Parathyroid adenoma (tissue), 2 donors: ENCODE results near the gene LIMCH1.

Experiments
- H2AFZ ChIP-seq: fragments of 300-600 bp; sonication (generic); one replicate; pipeline ENCODE4 v1.7.0; 2017; ENCODE audit warnings: antibody characterized with exemption, mild to moderate bottlenecking
- H3K27ac ChIP-seq: fragments of 300-600 bp; sonication (generic); one replicate; pipeline ENCODE4 v1.7.0; 2017
- H3K27me3 ChIP-seq: fragments of 300-600 bp; sonication (generic); one replicate; pipeline ENCODE4 v1.7.0; 2017; ENCODE audit warnings: low read length; ENCODE audit not compliant: control insufficient read depth, insufficient read depth
- H3K36me3 ChIP-seq: fragments of 300-600 bp; sonication (generic); one replicate; pipeline ENCODE4 v1.7.0; 2017; ENCODE audit warnings: low read length; ENCODE audit not compliant: control insufficient read depth, insufficient read depth
- H3K4me1 ChIP-seq: fragments of 300-600 bp; sonication (generic); one replicate; pipeline ENCODE4 v1.7.0; 2017; ENCODE audit warnings: control low read depth
- H3K4me2 ChIP-seq: fragments of 300-600 bp; sonication (generic); one replicate; pipeline ENCODE4 v1.7.0; 2017; ENCODE audit warnings: low read length
- H3K4me3 ChIP-seq: fragments of 300-600 bp; sonication (generic); one replicate; pipeline ENCODE4 v1.7.0; 2017; ENCODE audit warnings: low read depth, low read length
- H3K79me2 ChIP-seq: fragments of 300-600 bp; sonication (generic); one replicate; pipeline ENCODE4 v1.7.0; 2017; ENCODE audit warnings: control low read depth
- H3K9ac ChIP-seq: fragments of 300-600 bp; sonication (generic); one replicate; pipeline ENCODE4 v1.7.0; 2017; ENCODE audit warnings: mild to moderate bottlenecking
- H3K9me3 ChIP-seq: fragments of 300-600 bp; sonication (generic); one replicate; pipeline ENCODE4 v1.7.0; 2017; ENCODE audit warnings: low read length; ENCODE audit not compliant: control insufficient read depth
- TF ChIP-seq, protein P1 (sequence below): fragments of 300-600 bp; sonication (generic); IDR thresholded peaks from one replicate; pipeline ENCODE4 v1.7.0; 2017; ENCODE audit warnings: antibody characterized with exemption, mild to moderate bottlenecking
- donor health status: primary hyperparathyroidism.

LIMCH1 gene

DNA sequence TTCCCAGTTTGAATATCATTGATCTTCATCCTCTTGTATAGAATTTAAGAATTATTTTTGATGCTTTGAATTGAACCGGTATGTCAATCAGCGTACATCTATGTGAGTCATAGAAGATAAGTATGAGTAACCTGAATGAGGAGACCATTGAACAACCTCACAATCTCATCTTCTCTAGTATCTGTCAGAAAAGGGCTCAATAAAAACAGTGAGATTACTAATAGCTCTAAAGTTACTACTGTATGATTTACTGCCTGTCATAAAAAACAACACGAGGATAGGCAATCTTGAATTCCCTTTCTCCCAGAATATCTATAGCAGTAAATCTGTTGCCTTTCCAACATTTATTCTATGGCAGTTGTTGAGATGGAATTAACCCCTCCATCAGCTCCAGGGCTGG, 174.5 kb downstream of the LIMCH1 start:
- H3K36me3 ChIP-seq: no peaks in the 10 kb centered on the region

DNA sequence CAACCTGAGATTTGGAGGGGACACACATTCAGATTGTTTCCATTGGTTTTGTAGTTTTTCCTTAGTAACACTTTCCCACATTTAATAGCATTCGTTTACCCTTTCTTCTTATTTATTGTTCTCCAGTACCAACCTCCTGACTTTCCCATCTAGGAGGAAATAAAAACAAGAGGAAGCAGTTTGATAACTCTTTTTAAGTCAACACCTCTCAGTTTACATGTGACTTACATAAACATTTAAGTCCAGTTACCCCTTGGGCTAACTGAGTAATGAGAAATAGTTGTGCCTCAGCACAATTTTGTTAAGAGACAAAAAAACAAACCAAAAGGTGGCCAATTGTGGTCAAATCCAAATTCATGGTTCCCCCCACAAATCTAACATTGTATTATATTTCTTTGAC, 175.8 kb downstream of the LIMCH1 start:
- TF ChIP-seq, protein P1, sequence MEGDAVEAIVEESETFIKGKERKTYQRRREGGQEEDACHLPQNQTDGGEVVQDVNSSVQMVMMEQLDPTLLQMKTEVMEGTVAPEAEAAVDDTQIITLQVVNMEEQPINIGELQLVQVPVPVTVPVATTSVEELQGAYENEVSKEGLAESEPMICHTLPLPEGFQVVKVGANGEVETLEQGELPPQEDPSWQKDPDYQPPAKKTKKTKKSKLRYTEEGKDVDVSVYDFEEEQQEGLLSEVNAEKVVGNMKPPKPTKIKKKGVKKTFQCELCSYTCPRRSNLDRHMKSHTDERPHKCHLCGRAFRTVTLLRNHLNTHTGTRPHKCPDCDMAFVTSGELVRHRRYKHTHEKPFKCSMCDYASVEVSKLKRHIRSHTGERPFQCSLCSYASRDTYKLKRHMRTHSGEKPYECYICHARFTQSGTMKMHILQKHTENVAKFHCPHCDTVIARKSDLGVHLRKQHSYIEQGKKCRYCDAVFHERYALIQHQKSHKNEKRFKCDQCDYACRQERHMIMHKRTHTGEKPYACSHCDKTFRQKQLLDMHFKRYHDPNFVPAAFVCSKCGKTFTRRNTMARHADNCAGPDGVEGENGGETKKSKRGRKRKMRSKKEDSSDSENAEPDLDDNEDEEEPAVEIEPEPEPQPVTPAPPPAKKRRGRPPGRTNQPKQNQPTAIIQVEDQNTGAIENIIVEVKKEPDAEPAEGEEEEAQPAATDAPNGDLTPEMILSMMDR: no peak
- H3K4me1 ChIP-seq: no peaks in the 10 kb centered on the region
- H3K4me3 ChIP-seq: no peak overlapping the region
- H3K9ac ChIP-seq: no peak overlapping the region
- H3K27ac ChIP-seq: no peak overlapping the region
- no peak overlapping the region for H2AFZ ChIP-seq
- no peaks in the 10 kb centered on the region for H3K36me3 ChIP-seq
- H3K27me3 ChIP-seq: no peaks in the 10 kb centered on the region
- no peaks in the 10 kb centered on the region for H3K79me2 ChIP-seq
- no peak overlapping the region for H3K4me2 ChIP-seq
- no peaks in the 10 kb centered on the region for H3K9me3 ChIP-seq

More for the DNA sequence above, 174.5 kb downstream of the LIMCH1 start:
- TF ChIP-seq, protein P1: no peak
- no peaks in the 10 kb centered on the region for H3K4me1 ChIP-seq
- H3K4me3 ChIP-seq: no peak overlapping the region
- H3K9me3 ChIP-seq: no peaks in the 10 kb centered on the region
- no peaks in the 10 kb centered on the region for H3K79me2 ChIP-seq
- no peak overlapping the region for H3K27ac ChIP-seq
- no peaks in the 10 kb centered on the region for H3K27me3 ChIP-seq
- H3K9ac ChIP-seq: no peak overlapping the region
- H3K4me2 ChIP-seq: no peak overlapping the region
- H2AFZ ChIP-seq: no peak overlapping the region

DNA sequence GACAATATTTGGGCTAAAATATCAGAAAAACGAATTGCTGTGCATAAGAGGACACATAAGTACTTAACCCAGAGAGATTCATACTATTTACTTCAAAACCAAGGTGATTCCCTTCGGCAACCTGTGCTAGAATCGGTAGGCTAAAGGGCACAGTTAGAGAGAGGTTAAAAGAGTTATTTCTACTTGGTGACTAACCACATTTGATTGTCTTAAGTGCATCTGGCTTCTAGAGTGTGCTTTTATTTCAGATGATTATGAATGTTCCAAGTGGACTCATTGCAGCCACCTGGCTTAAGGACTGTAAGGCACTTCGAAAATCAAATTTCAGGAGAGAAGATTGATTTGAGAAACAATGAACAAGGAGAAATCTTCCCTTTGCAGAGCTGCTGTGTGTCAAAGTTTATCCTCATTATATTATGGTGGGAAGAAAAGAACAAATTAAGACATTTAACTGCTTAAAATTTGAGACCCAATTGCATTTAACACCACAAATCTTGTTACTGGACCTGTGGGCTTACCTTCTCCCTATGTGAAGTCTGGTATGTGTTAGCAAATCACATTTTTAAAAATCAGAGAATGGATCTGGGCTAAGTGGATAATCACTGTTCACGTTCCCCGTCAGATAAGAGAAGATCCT, 176.5 kb downstream of the LIMCH1 start:
- Histone ChIP-seq H3K9ac (no peak overlapping the region), H3K4me2 (no peak overlapping the region), H3K4me3 (no peak overlapping the region), H3K9me3 (no peaks in the 10 kb centered on the region), H2AFZ (no peak overlapping the region), H3K79me2 (no peaks in the 10 kb centered on the region), H3K36me3 (no peaks in the 10 kb centered on the region), H3K27ac (no peak overlapping the region), H3K27me3 (no peaks in the 10 kb centered on the region), H3K4me1 (no peaks in the 10 kb centered on the region)
- TF ChIP-seq, protein P1: no peak

DNA sequence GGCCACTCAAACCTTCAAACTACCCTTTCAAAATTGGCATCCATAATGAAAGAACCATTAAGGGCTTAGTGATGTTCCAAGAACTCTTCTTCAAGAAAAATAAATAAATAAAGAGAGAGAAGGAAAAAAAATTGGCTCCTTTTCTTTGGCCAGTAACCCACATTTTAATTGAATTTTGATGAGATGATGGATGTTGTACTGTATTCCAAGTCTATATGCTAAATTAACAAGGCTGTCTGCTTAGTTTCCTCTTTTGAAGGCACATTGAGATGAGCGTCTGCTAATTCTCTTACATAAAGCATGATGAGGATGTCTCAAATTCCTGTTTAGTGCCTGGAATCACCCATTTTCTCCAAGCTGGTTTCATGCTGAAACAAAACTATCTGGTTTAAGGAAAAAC, 177.2 kb downstream of the LIMCH1 start:
- Histone ChIP-seq H3K36me3 (no peaks in the 10 kb centered on the region), H3K27me3 (no peaks in the 10 kb centered on the region), H3K9ac (no peak overlapping the region), H3K4me1 (no peaks in the 10 kb centered on the region), H3K9me3 (no peaks in the 10 kb centered on the region), H3K4me3 (no peak overlapping the region), H3K27ac (no peak overlapping the region), H3K4me2 (no peak overlapping the region), H3K79me2 (no peaks in the 10 kb centered on the region), H2AFZ (no peak overlapping the region)
- TF ChIP-seq, protein P1: no peak

DNA sequence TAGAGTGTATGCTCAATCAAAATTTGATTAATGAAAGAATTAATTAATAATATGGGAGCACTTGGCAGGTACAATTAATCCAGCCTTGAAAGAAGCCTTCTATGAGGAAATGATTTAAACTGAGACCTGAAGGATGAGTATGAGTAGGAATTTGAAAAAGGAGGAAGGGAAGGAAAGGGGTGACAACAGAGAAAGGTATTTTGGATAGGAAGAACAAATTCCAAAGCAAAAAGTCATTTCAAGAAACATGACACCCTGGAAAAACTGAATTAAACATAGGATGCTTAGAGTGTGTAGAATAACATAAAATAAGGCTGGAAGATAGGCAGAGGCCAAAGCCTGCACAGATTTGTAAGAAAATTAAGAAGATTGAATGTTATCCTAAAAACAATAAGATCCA, 180.9 kb downstream of the LIMCH1 start:
- Histone ChIP-seq H3K9me3 (no peaks in the 10 kb centered on the region), H3K4me2 (no peak overlapping the region), H3K27me3 (no peaks in the 10 kb centered on the region)

More for the DNA sequence above, 180.9 kb downstream of the LIMCH1 start:
- Histone ChIP-seq H3K9ac (no peak overlapping the region), H3K4me3 (no peak overlapping the region), H3K27ac (no peak overlapping the region), H3K79me2 (no peaks in the 10 kb centered on the region), H3K4me1 (no peaks in the 10 kb centered on the region), H2AFZ (no peak overlapping the region), H3K36me3 (no peaks in the 10 kb centered on the region)
- TF ChIP-seq, protein P1: no peak
